HepG2 (cell line): Measurements from ENCODE around the gene CPSF6. TPM values are rescaled to one million over a fixed set of nuclear protein-coding genes. Genes with fewer than 3 reads are reported as not detected.
A peak's percentile ranks its signal among the peaks of the same experiment; 100 is the strongest.

ENCODE experiments used
- AKAP8 ChIP-seq: sonication (generic); formaldehyde crosslinking; IDR thresholded peaks from 2 replicates; pipeline ENCODE4 v1.5.1; 2020; ENCODE audit warnings: mild to moderate bottlenecking, missing genetic modification reagents
- BRCA1 ChIP-seq: sonication (generic); formaldehyde crosslinking; IDR thresholded peaks from 2 replicates; pipeline ENCODE4 v1.4.0; 2020; ENCODE audit warnings: missing genetic modification reagents
- ELK4 ChIP-seq: sonication (generic); formaldehyde crosslinking; IDR thresholded peaks from 2 replicates; pipeline ENCODE4 v1.9.0; 2021; ENCODE audit warnings: missing genetic modification reagents, borderline replicate concordance
- EZH2 ChIP-seq: conservative IDR thresholded peaks from 2 replicates; pipeline ENCODE4 v1.6.1; 2012; ENCODE audit warnings: mild to moderate bottlenecking, low read depth, low read length, moderate library complexity
- HIVEP1 ChIP-seq: sonication (generic); formaldehyde crosslinking; IDR thresholded peaks from 2 replicates; pipeline ENCODE4 v1.4.0; 2020; ENCODE audit warnings: mild to moderate bottlenecking, missing genetic modification reagents
- HNF4G ChIP-seq, 2 experiments: sonication (generic) in 1 of 2; formaldehyde crosslinking in 1 of 2; IDR thresholded peaks; 2 replicates each; pipeline versions ENCODE4 v1.4.0 to v1.6.1; 2011 to 2020; ENCODE audit warnings: borderline replicate concordance in 2 of 2, low read depth in 2 of 2, mild to moderate bottlenecking in 2 of 2, low read length in 1 of 2, missing genetic modification reagents in 1 of 2, moderate library complexity in 1 of 2
- KLF16 ChIP-seq, 2 experiments: sonication (generic) in 1 of 2; formaldehyde crosslinking in 1 of 2; IDR thresholded peaks; 2 replicates each; pipeline versions ENCODE4 v1.6.1 to v1.8.0; 2016 to 2023; ENCODE audit warnings: missing genetic modification reagents in 2 of 2, missing compliant biosample characterization in 1 of 2
- MYC ChIP-seq: sonication (generic); formaldehyde crosslinking; IDR thresholded peaks from 2 replicates; pipeline ENCODE4 v1.9.0; 2021; ENCODE audit warnings: missing genetic modification reagents, borderline replicate concordance
- RAD21 ChIP-seq: fragments of 450-650 bp; formaldehyde crosslinking; IDR thresholded peaks from 2 replicates; pipeline ENCODE4 v1.5.0; 2020; ENCODE audit warnings: mild to moderate bottlenecking
- SIX4 ChIP-seq: sonication (generic); formaldehyde crosslinking; IDR thresholded peaks from 2 replicates; pipeline ENCODE4 v1.4.0; 2020; ENCODE audit warnings: missing genetic modification reagents
- SMYD3 ChIP-seq: sonication (generic); formaldehyde crosslinking; IDR thresholded peaks from 2 replicates; pipeline ENCODE4 v1.8.1; 2023; ENCODE audit warnings: mild to moderate bottlenecking, missing genetic modification reagents
- SRSF1 ChIP-seq: fragments of 200-400 bp; formaldehyde crosslinking; optimal IDR thresholded peaks from 2 replicates; pipeline ENCODE3; 2017; ENCODE audit warnings: mild to moderate bottlenecking, low read depth, low read length, moderate library complexity
- TGIF2 ChIP-seq: IDR thresholded peaks from 2 replicates; pipeline ENCODE4 v1.6.1; 2016; ENCODE audit warnings: control low read depth, missing compliant biosample characterization
- ZBTB10 ChIP-seq: sonication (generic); formaldehyde crosslinking; IDR thresholded peaks from 2 replicates; pipeline ENCODE4 v1.4.0; 2020; ENCODE audit warnings: missing genetic modification reagents, borderline replicate concordance
- ZNF160 ChIP-seq: sonication (generic); formaldehyde crosslinking; IDR thresholded peaks from 2 replicates; pipeline ENCODE4 v1.8.0; 2022; ENCODE audit warnings: mild to moderate bottlenecking, inconsistent platforms, missing genetic modification reagents
- ZNF333 ChIP-seq: sonication (generic); formaldehyde crosslinking; IDR thresholded peaks from 2 replicates; pipeline ENCODE4 v1.4.0; 2020; ENCODE audit warnings: mild to moderate bottlenecking, missing genetic modification reagents, borderline replicate concordance
- ZNF609 ChIP-seq: sonication (generic); formaldehyde crosslinking; IDR thresholded peaks from 2 replicates; pipeline ENCODE4 v1.4.0; 2020; ENCODE audit warnings: mild to moderate bottlenecking, missing genetic modification reagents, borderline replicate concordance
- ZNF766 ChIP-seq: sonication (generic); formaldehyde crosslinking; IDR thresholded peaks from 2 replicates; pipeline ENCODE4 v1.5.0; 2020; ENCODE audit warnings: missing genetic modification reagents, borderline replicate concordance
- ZNF879 ChIP-seq: sonication (generic); formaldehyde crosslinking; IDR thresholded peaks from 2 replicates; pipeline ENCODE4 v1.8.1; 2023; ENCODE audit warnings: missing genetic modification reagents
- ZSCAN25 ChIP-seq: sonication (generic); formaldehyde crosslinking; IDR thresholded peaks from 2 replicates; pipeline ENCODE4 v1.8.0; 2022; ENCODE audit warnings: mild to moderate bottlenecking, missing genetic modification reagents
- polyA plus RNA-seq, 8 experiments: library from polyadenylated mRNA; depleted of rRNA in 3 of 8; stranded (reverse) in 7 of 8; unstranded in 1 of 8; fragments of >200 nt; fragmentation: Illumina TruSeq in 4 of 8; extraction: Trizol in 4 of 8; gene quantifications; 2 replicates each; pipeline versions ENCODE4 v1.2.1 to v1.2.3, GENCODE V29; 2011 to 2016; ENCODE audit warnings: low read depth in 4 of 8, missing spikeins in 1 of 8, mixed read lengths in 1 of 8; ENCODE audit not compliant: insufficient read depth in 1 of 8
- total RNA-seq, 5 experiments: library from RNA; depleted of rRNA; stranded (reverse); fragments of >200 nt; fragmentation: Illumina TruSeq; extraction: Trizol; gene quantifications; 2 replicates each; pipeline ENCODE4 v1.2.3, GENCODE V29; 2016; ENCODE audit warnings: low read depth in 1 of 5
- TF ChIP-seq, protein P1 (sequence below): sonication (generic); formaldehyde crosslinking; IDR thresholded peaks from 2 replicates; pipeline ENCODE4 v1.4.0; 2020; ENCODE audit warnings: missing genetic modification reagents; ENCODE audit errors: not compliant biosample characterization

Gene CPSF6
- total and polyA plus RNA-seq, 2 of the 13 experiments (the other 11 are each of a cell fraction or from before 2014, with no cell fraction given) = 41.8 to 71.0 TPM

DNA sequence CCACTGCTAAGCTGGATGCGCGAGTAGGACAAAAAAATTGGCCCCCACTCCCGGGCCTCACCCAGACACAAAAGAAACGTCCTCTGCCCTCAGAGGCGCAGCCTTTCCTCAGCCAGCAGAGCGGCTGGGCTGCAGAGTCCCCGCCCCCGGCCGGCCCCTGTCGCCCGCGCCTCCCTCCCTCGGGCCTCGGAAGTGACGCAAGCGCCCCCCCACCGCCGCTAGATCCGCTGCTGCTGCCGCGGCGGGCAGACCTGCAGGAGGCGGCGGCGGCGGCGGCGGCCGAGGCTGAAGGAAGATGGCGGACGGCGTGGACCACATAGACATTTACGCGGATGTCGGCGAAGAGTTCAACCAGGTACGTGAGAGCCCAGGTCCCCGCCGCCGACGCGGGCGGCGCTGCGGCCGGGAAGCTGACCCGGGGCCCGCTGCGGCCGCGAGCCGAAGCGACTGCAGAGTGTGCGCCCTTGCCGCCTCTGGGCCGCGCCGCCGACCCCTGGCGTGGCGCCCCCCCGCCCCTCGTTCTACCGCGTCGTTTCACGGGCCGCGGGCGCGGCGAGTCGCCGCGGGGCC, at the start of gene CPSF6 (continued):
- no peak; a peak in 1 of 4 replicates for TF ChIP-seq KLF16 (CRISPR knock-in tag; IDR thresholded peaks at IDR 0.05)
- TF ChIP-seq SMYD3 = no peak
- TF ChIP-seq SIX4 (CRISPR knock-in tag) = no peak
- no peak for TF ChIP-seq AKAP8
- TF ChIP-seq, protein P1, sequence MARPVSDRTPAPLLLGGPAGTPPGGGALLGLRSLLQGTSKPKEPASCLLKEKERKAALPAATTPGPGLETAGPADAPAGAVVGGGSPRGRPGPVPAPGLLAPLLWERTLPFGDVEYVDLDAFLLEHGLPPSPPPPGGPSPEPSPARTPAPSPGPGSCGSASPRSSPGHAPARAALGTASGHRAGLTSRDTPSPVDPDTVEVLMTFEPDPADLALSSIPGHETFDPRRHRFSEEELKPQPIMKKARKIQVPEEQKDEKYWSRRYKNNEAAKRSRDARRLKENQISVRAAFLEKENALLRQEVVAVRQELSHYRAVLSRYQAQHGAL = no peak
- no peak for TF ChIP-seq ZNF609
- TF ChIP-seq ZNF766 (CRISPR knock-in tag) = no peak; the same call in 1 of the 2 replicates
- peak; percentile 14; the same call in 1 of the 2 replicates for TF ChIP-seq RAD21 (CRISPR knock-in tag)
- TF ChIP-seq TGIF2 (CRISPR knock-in tag) = peak; percentile 58
- no peak for TF ChIP-seq HIVEP1
- TF ChIP-seq SRSF1 = peak; percentile 36
- no peak for TF ChIP-seq ZNF879 (CRISPR knock-in tag)
- TF ChIP-seq BRCA1 (CRISPR knock-in tag) = no peak
- no peak for TF ChIP-seq ZBTB10 (CRISPR knock-in tag)
- no peak for TF ChIP-seq EZH2
- no peak for TF ChIP-seq ELK4
- TF ChIP-seq ZSCAN25 (CRISPR knock-in tag) = no peak
- no peak; the same call in 1 of the 2 replicates for TF ChIP-seq ZNF160 (CRISPR knock-in tag)
- TF ChIP-seq ZNF333 (CRISPR knock-in tag) = no peak
- no peak for TF ChIP-seq HNF4G (IDR thresholded peaks at IDR 0.05; ENCODE audit: borderline replicate concordance, low read depth, low read length)
- TF ChIP-seq HNF4G (CRISPR knock-in tag; IDR thresholded peaks at IDR 0.05; ENCODE audit: borderline replicate concordance, low read depth) = no peak
- TF ChIP-seq MYC (CRISPR knock-in tag) = peak; percentile 68
